ENCODE data around the gene VIPAS39. TPM values are rescaled to one million over a fixed set of nuclear protein-coding genes. Genes with fewer than 3 reads are reported as not detected.
A peak's percentile ranks its signal among the peaks of the same experiment; 100 is the strongest.

Gene VIPAS39
- total RNA-seq, 1 experiment from 2014 or later, result 18.5 TPM

- Histone ChIP-seq H2BK20ac (ENCODE audit: low read depth, low read length, poor library complexity, severe bottlenecking) (no peak overlapping the region), H2BK120ac (ENCODE audit: low read depth, low read length, poor library complexity, severe bottlenecking) (no peak overlapping the region), H3T11ph (ENCODE audit: low read length) (no peak overlapping the region), H3K23ac (ENCODE audit: insufficient read length, low read depth, low read length) (no peak overlapping the region), H3K56ac (ENCODE audit: insufficient read length, low read depth, low read length) (no peak overlapping the region), H3K79me1 (ENCODE audit: insufficient read depth, low read depth, low read length, poor library complexity, severe bottlenecking) (no peaks in the 10 kb centered on the region), H3K4ac (ENCODE audit: low read depth, low read length) (no peak overlapping the region), H2BK5ac (ENCODE audit: insufficient read length, low read length) (no peak overlapping the region), H3K4me2 (ENCODE audit: insufficient read depth, insufficient read length, low read length) (peak overlapping the region; percentile 49), H3K79me2 (ENCODE audit: insufficient read depth, low read length) (no peaks in the 10 kb centered on the region), H3K14ac (ENCODE audit: insufficient read depth, low read length) (no peak overlapping the region; the same call in 1 of the 2 replicates), H3K9me3 (ENCODE audit: control insufficient read depth, low read depth, low read length) (no peaks in the 10 kb centered on the region), H4K91ac (ENCODE audit: insufficient read length, low read depth, low read length) (no peak overlapping the region), H3K9ac (ENCODE audit: extremely low read depth, insufficient read length, low read length) (no peak overlapping the region), H4K20me1 (ENCODE audit: control insufficient read depth, insufficient read depth, insufficient read length) (no peaks in the 10 kb centered on the region), H4K8ac (replicated peaks; ENCODE audit: insufficient read length, low read depth, low read length) (no peak overlapping the region), H3K18ac (ENCODE audit: insufficient read length, low read depth, low read length) (no peak overlapping the region), H2BK15ac (ENCODE audit: low read depth, low read length) (no peak overlapping the region), H4K5ac (ENCODE audit: insufficient read length, low read depth, low read length) (no peak overlapping the region), H3K27ac (ENCODE audit: insufficient read length, low read depth, low read length) (no peak overlapping the region), H3K23me2 (ENCODE audit: insufficient read length, low read depth, low read length, poor library complexity, severe bottlenecking) (peaks cover 6% of the 10 kb centered on the region), H2BK12ac (ENCODE audit: insufficient read length, low read depth, low read length) (no peak overlapping the region), H3K27me3 (ENCODE audit: insufficient read depth, low read length) (peaks cover 21% of the 10 kb centered on the region), H2AFZ (ENCODE audit: low read length) (no peak overlapping the region), H3K4me1 (ENCODE audit: insufficient read depth, low read length) (no peaks in the 10 kb centered on the region), H2AK5ac (ENCODE audit: insufficient read length, low read length) (no peak overlapping the region)
- Mint-ChIP-seq H3K4me1 (peaks cover 3% of the 10 kb centered on the region in 2 experiments; a peak in 3 of 4 replicates), H3K36me3 (ENCODE audit: insufficient read depth in 1 of 3, low read depth in 3 of 3) (0 out of 7 replicates have a peak, but pooled peaks cover 0 to 4% (median 3%) of the 10 kb centered on the region in 3 experiments), H3K27me3 (ENCODE audit: low read depth) (peaks cover 64% of the 10 kb centered on the region), H3K27ac (no peak overlapping the region), H3K9me3 (peaks cover 0 to 5% of the 10 kb centered on the region in 2 experiments; a peak in 2 of 5 replicates), H3K4me3 (peak overlapping the region; percentile 57 to 80)
- no peak for TF ChIP-seq CTCF (conservative IDR thresholded peaks at IDR 0.05)
- WGBS (ENCODE audit: extremely low coverage, insufficient read length, low lambda C conversion rate), result no CpG with 5 or more reads among the region's 53 CpGs
- peak; percentile 50 for DNase-seq
These were observed 41.7 kb upstream of the VIPAS39 start for GRCh38 chr14:77498984-77499527.
